Nephron (organoid): Measurements from ENCODE around the gene ADISSP.
A peak's percentile ranks its signal among the peaks of the same experiment; 100 is the strongest.

Experiments used
- H3K27ac Mint-ChIP-seq, 3 experiments: 2 replicates each; pipeline ENCODE4 v1.8.0; 2020; ENCODE audit warnings: mixed read lengths in 3 of 3, mild to moderate bottlenecking in 2 of 3, moderate library complexity in 1 of 3
- H3K27me3 Mint-ChIP-seq: 2 replicates; pipeline ENCODE4 v1.8.0; 2021; ENCODE audit warnings: low read depth, mild to moderate bottlenecking, moderate library complexity, mixed read lengths
- H3K36me3 Mint-ChIP-seq: 2 replicates; pipeline ENCODE4 v1.8.0; 2020; ENCODE audit warnings: low read depth, mixed read lengths
- H3K4me1 Mint-ChIP-seq: 2 replicates; pipeline ENCODE4 v1.8.0; 2020; ENCODE audit warnings: mixed read lengths
- H3K4me3 Mint-ChIP-seq, 3 experiments: 2 replicates each; pipeline ENCODE4 v1.8.0; 2020; ENCODE audit warnings: mild to moderate bottlenecking in 3 of 3, mixed read lengths in 3 of 3, moderate library complexity in 2 of 3
- H3K9me3 Mint-ChIP-seq: 2 replicates; pipeline ENCODE4 v1.8.0; 2020; ENCODE audit warnings: mixed read lengths
- CTCF ChIP-seq, 3 experiments: fragments of 200-600 bp; sonication (generic); IDR thresholded peaks; one replicate each; pipeline ENCODE4 v1.5.0; 2021; ENCODE audit warnings: antibody characterized with exemption in 3 of 3; ENCODE audit not compliant: unreplicated experiment in 3 of 3

The ADISSP gene

GRCh38 chr20:3711484-3711941 is 56.0 kb downstream of the ADISSP start:
- no peaks in the 10 kb centered on the region for H3K36me3 Mint-ChIP-seq
- H3K27ac Mint-ChIP-seq, result no peak overlapping the region
- H3K9me3 Mint-ChIP-seq, result no peaks in the 10 kb centered on the region
- H3K27me3 Mint-ChIP-seq, result no peaks in the 10 kb centered on the region
- no peak for TF ChIP-seq CTCF (IDR thresholded peaks at IDR 0.05; ENCODE audit: unreplicated experiment in 3 of 3)
- peaks cover 5% of the 10 kb centered on the region for H3K4me1 Mint-ChIP-seq
- no peak overlapping the region for H3K4me3 Mint-ChIP-seq

GRCh38 chr20:3710703-3711483 is 56.7 kb downstream of the ADISSP start:
- TF ChIP-seq CTCF (IDR thresholded peaks at IDR 0.05; ENCODE audit: unreplicated experiment in 3 of 3), result peak; percentile 91 to 97 (median 94)
- H3K4me3 Mint-ChIP-seq, result no peak overlapping the region
- H3K27ac Mint-ChIP-seq, result no peak overlapping the region
- H3K27me3 Mint-ChIP-seq, result peaks cover 3% of the 10 kb centered on the region
- no peaks in the 10 kb centered on the region for H3K9me3 Mint-ChIP-seq
- no peaks in the 10 kb centered on the region for H3K36me3 Mint-ChIP-seq
- peaks cover 5% of the 10 kb centered on the region for H3K4me1 Mint-ChIP-seq

GRCh38 chr20:3710011-3710466 is 57.5 kb downstream of the ADISSP start:
- Mint-ChIP-seq H3K4me3 (no peak overlapping the region), H3K27ac (no peak overlapping the region), H3K4me1 (peaks cover 5% of the 10 kb centered on the region), H3K27me3 (peaks cover 4% of the 10 kb centered on the region), H3K9me3 (no peaks in the 10 kb centered on the region), H3K36me3 (no peaks in the 10 kb centered on the region)
- TF ChIP-seq CTCF (IDR thresholded peaks at IDR 0.05; ENCODE audit: unreplicated experiment in 3 of 3), result no peak

GRCh38 chr20:3707508-3707899 is 60.0 kb downstream of the ADISSP start:
- Mint-ChIP-seq H3K27me3 (peaks cover 7% of the 10 kb centered on the region), H3K4me3 (no peak overlapping the region), H3K4me1 (peaks cover 5% of the 10 kb centered on the region), H3K36me3 (no peaks in the 10 kb centered on the region), H3K27ac (no peak overlapping the region), H3K9me3 (no peaks in the 10 kb centered on the region)
- no peak for TF ChIP-seq CTCF (IDR thresholded peaks at IDR 0.05; ENCODE audit: unreplicated experiment in 3 of 3)

GRCh38 chr20:3706774-3707507 is 60.6 kb downstream of the ADISSP start:
- Mint-ChIP-seq H3K36me3 (no peaks in the 10 kb centered on the region), H3K4me1 (peaks cover 5% of the 10 kb centered on the region), H3K9me3 (no peaks in the 10 kb centered on the region), H3K27ac (no peak overlapping the region), H3K4me3 (no peak overlapping the region), H3K27me3 (peaks cover 7% of the 10 kb centered on the region)
- TF ChIP-seq CTCF (IDR thresholded peaks at IDR 0.05; ENCODE audit: unreplicated experiment in 3 of 3), result no peak
